Subcutaneous adipose tissue (tissue), 4 donors: Measurements from ENCODE around the gene ABR. TPM values are rescaled to one million over a fixed set of nuclear protein-coding genes. Genes with fewer than 3 reads are reported as not detected.

Source experiments
- total RNA-seq, 4 donors: library from RNA; depleted of rRNA; stranded (reverse); fragments of >200 nt; gene quantifications; one replicate each; pipeline ENCODE4 v1.1.0, GENCODE V29; 2016
- TF ChIP-seq, protein P1 (sequence below): fragments of 450-650 bp; IDR thresholded peaks from one replicate; pipeline ENCODE4 v1.5.1; 2016; ENCODE audit warnings: low read depth, mild to moderate bottlenecking, control low read depth, antibody characterized with exemption, moderate library complexity

Gene ABR
- total RNA-seq, 4 donors from 2014 or later = 53.8 to 82.8 (median 70.8) TPM

DNA sequence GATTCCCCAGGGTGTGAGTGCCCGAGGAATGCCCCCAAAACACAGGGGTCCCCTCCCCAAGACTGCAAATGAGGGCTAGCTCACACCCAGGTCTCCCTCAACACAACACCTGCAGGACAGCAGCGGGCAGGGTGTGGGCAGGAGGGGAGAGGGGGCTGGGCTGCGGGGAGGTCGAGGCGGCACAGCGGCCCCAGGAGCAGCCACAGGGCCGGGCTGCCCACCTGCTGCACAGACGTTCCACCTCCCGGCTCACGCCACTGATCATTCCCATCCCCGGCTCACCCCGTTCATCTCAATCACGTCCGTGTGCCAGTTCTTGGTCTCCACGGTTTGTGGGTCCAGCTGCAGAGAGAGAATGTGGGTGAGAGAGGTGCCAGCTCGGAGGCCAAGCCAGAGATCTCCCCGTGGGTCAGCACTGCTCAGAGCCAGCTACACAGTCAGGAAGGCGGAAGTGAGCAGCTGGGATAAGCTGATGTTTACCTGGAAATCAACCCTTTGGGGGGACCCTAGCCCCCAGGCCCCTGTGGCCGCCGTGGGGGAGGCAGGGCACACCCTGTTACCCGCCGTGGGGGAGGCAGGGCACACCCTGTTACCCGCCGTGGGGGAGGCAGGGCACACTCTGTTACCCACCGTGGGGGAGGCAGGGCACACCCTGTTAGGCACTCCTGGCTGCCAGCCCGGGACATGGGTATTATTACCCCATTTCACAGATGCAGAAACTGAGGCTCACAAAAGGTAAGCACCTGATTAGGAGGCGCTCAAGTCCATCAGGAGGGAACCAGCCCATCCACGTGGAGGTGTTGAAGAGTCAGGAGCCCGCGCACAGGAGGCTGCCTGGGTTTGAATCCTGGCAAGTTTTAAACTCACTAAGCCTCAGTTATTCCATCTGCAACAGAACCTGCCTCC lies 166.7 kb downstream of the ABR start:
- TF ChIP-seq, protein P1, sequence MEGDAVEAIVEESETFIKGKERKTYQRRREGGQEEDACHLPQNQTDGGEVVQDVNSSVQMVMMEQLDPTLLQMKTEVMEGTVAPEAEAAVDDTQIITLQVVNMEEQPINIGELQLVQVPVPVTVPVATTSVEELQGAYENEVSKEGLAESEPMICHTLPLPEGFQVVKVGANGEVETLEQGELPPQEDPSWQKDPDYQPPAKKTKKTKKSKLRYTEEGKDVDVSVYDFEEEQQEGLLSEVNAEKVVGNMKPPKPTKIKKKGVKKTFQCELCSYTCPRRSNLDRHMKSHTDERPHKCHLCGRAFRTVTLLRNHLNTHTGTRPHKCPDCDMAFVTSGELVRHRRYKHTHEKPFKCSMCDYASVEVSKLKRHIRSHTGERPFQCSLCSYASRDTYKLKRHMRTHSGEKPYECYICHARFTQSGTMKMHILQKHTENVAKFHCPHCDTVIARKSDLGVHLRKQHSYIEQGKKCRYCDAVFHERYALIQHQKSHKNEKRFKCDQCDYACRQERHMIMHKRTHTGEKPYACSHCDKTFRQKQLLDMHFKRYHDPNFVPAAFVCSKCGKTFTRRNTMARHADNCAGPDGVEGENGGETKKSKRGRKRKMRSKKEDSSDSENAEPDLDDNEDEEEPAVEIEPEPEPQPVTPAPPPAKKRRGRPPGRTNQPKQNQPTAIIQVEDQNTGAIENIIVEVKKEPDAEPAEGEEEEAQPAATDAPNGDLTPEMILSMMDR = no peak

DNA sequence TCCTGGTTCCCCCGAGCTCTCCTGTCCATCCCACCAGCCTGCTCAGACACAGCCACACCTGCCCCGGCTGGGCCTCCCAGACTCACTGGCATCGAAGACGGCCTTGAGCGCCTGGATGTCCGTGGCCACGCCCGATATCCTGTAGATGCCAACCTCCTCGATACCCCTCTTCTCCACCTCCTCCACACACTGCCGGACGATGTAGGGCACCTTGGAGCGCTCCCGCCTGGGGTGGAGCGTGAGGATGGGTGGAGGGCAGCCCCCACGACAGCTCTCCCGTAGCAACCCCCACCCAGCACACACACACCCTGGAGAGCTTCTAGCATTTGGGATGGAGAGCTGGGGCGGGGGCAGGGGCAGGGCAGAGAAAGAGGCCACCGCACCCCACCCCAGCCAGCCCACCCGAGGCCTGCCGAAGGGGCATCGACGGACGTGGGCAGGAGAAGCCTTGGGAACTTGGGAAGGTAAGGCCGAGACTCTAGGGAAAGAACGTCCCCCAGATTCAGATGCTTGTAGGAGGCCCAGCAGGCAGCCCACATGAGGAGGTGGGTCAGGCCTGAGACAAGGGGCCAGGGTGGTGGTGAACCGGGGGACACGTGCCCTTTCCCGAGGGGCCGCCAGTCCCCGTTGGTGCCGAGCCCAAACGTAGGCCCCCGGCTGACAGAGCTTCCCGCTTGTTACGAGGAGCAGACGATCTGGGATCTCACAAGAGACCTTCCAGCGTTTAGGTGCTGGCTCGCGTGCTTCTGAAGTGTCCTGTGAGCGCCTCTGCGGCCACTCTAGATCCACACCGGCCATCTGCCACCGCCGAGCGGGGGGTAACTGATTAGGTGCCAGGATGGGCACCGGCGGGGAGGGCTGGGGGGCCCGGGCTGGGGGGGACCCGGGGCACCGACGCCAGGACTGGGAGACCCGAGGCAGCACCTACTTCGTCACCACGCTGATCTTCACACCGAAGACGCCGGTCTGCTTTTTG lies 167.7 kb downstream of the ABR start:
- TF ChIP-seq, protein P1 = no peak

- TF ChIP-seq, protein P1 = no peak
Measured at GRCh38 chr17:1011138-1011537, 168.6 kb downstream of the ABR start.

GRCh38 chr17:1010586-1010985 lies 169.2 kb downstream of the ABR start:
- TF ChIP-seq, protein P1 = no peak

- TF ChIP-seq, protein P1 = no peak
Measured at GRCh38 chr17:1010086-1010450, 169.7 kb downstream of the ABR start.

DNA sequence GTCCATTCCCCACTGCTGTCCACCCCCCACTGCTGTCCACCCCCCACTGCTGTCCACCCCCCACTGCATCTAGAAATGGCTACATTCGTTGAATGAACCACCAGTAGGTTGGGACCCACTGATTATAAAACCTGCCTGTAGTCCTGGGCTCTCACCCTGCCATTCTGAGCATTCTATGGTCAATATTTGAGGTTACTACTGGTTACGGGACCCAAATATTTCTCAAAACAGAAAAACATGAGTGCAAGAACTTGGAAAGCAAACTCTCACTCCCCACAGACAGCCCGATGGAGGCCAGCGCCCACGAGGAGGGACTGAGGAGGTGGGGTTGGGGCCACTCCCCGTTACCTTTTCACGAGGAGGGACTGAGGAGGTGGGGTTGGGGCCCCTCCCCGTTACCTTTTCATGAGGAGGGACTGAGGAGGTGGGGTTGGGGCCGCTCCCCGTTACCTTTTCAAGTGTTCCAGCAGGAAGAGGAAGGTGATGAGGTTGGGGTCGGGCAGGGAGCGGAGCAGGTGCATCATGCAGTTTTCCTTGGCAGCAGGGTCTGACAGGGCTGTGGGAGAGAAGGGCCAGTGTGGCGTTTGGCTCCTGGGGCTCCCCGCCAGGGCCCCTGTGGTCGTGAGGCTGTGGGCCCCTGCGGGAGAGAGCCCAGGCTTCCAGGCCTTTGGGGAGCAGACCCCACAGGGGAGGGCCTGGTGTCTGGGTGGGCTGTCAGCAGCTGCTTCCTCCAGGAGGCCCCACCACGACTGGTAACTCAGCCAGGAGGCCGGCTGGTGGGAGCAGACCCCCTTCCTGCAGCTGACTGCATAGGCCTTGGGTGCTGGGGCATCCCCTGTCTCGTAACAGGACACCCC lies 170.3 kb downstream of the ABR start:
- TF ChIP-seq, protein P1 = no peak
